HG03378 (cell line): ENCODE data around the gene SCAPER.
"Not testable (repeated sequence)": the region's sequence is repeated elsewhere in the genome, so short reads cannot be mapped to it uniquely, and the experiment has no call there.

Source experiments
- ATAC-seq: cut with Tn5 transposase; IDR thresholded peaks from one replicate; pipeline ENCODE4 v1.9.1; 2021; ENCODE audit warnings: mild to moderate bottlenecking, moderate library complexity; ENCODE audit not compliant: unreplicated experiment

Gene SCAPER

DNA sequence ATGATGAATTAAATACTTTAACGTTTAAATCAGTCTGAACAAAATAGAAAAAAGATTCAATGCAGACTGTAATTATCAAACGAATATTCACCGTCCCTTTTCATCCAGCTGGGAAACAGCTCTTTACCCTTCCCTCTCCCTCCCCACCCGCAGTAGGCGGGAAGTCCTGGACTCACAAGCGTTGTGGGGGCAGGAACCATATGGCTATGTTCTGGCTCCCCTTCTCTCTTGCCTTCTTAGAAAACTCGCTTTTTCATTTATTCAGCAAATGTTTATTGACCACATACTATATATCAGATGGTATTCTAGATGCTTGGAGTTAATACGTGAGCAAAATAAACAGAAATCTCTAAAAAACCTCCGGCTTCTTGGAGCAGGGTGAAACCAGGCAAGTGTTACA, 715 bp upstream of the SCAPER start:
- ATAC-seq, result no peak

DNA sequence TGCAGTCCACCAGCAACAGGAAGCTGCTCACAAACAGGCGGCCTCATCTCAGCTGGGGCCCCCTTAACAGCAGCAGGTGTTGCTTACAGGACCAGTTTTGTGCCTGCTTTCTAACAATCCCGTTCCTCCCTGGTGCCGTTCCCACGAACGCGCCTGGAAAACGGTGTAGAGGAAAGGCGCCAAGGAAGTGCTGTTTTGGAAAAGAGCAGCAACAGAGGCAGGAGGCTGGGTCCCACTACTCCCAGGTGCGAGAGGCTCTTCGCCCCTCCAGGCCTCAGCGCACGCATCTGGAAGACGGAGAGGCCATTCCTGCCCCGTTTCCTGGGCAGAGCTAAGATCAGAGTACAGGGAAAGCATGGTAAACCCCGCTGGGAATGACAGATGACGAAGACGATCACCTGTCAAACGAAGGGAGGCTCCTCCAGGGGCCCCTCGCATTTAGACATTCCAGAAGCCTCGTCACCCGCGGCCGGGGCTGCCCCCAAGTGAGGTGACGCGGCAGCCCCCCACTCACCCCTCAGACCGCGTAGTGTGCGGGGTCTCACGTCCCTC, 603 bp downstream of the SCAPER start:
- ATAC-seq, result peak; percentile 6

DNA sequence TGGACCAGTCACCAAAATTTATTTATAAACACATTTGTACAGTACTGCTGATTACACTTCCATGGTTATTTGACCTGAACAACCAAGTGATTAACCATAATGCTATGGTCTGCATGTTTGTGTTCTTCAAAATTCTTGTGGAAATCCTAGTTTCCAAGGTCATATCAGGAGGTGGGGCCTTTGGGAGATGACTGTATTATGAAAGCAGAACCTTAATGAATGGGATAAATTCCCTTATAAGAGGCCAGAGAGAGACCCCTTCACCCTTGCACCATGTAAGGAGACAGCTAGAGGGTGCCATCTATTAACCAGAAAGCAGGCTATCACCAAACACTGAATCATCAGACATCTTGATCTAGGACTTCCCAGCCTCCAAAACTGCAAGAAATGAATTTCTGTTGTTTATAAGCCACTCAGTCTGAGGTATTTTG, 1.9 kb downstream of the SCAPER start:
- ATAC-seq, result no peak

DNA sequence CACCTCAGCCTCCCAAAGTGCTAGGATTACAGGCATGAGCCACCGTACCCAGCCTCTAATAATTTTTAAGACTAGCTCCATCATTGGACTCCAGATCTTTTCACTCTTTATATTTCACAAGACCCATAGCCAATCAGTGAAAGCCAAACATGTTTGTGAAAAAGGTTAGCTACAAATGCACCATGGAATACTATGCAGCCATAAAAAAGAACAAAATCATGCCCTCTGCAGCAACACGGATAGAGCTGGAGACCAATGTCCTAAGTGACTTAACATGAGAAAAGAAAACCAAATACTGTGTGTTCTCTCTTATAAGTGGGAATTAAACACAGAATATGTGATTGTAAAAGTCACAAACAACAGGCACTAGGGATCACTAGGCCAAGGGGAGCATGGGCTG, 3.2 kb downstream of the SCAPER start:
- no peak for ATAC-seq

DNA sequence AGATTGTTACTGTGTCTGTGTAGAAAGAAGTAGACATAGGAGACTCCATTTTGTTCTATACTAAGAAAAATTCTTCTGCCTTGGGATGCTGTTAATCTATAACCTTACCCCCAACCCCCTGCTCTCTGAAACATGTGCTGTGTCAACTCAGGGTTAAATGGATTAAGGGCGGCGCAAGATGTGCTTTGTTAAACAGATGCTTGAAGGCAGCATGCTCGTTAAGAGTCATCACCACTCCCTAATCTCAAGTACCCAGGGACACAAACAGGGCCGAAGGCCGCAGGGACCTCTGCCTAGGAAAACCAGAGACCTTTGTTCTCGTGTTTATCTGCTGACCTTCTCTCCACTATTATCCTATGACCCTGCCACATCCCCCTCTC, 5.2 kb downstream of the SCAPER start:
- ATAC-seq, result not testable (repeated sequence)

DNA sequence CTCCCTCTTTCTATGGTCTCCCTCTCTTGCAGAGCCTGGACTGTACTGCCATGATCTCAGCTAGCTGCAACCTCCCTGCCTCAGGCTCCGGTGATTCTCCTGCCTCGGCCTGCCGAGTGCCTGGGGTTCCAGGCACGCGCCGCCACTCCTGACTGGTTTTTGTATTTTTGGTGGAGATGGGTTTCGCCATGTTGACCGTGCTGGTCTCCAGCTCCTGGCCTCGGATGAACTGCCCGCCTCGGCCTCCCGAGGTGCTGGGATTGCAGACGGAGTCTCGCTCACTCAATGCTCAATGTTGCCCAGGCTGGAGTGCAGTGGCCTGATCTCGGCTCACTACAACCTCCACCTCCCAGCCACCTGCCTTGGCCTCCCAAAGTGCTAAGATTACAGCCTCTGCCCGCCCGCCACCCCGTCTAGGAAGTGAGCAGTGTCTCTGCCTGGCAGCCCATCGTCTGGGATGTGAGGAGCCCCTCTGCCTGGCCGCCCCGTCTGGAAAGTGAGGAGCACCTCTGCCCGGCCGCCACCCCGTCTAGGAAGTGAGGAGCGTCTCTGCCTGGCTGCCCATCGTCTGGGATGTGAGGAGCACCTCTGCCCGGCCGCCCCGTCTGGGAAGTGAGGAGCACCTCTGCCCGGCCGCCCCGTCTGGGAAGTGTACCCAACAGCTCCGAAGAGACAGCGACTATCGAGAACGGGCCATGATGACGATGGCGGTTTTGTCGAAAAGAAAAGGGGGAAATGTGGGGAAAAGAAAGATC, 5.8 kb downstream of the SCAPER start:
- ATAC-seq, result not testable (repeated sequence)

DNA sequence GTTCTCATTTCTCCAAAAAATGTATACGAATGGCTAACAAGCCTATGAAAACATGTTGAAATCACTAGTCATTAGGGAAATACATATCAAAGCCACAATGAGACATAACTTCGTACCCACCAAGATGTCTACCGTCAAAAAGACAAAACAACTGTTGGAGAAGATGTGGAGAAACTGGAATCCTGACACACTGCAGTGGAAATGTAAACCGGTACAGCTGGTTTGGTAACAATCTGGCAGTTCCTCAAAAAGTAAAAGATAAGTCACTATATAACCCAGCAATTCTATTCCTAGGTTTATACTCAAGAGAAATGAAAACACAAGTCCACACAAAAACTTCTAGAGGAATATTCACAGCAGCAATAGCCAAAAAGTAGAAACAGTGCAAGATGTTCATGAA, 7.0 kb downstream of the SCAPER start:
- ATAC-seq, result no peak

DNA sequence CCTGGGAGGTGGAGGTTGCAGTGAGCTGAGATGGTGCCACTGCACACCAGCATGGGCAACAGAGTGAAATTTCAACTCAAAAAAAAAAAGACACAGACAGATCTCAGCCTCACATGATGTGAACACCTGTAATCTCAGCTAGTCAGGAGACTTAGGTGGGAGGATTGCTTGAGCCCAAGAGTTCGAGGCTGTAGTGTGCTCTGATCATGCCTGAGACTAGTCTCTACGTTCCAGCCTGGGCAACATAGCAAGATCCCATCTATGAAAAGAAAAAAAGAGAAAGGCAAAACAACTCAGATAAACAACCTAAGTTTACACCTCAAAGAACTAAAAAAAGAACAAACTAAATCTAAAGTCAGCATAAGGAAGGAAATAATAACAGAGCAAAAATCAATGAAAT, 11.0 kb downstream of the SCAPER start:
- ATAC-seq, result no peak

DNA sequence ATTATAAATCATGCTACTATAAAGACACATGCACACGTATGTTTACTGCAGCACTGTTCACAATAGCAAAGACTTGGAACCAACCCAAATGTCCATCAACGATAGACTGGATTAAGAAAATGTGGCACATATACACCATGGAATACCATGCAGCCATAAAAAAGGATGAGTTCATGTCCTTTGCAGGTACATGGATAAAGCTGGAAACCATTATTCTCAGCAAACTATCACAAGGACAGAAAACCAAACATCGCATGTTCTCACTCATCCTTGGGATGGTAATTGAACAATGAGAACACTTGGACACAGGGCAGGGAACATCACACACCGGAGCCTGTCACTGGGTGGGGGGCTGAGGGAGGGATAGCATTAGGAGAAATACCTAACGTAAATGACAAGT, 12.3 kb downstream of the SCAPER start:
- not testable (repeated sequence) for ATAC-seq

DNA sequence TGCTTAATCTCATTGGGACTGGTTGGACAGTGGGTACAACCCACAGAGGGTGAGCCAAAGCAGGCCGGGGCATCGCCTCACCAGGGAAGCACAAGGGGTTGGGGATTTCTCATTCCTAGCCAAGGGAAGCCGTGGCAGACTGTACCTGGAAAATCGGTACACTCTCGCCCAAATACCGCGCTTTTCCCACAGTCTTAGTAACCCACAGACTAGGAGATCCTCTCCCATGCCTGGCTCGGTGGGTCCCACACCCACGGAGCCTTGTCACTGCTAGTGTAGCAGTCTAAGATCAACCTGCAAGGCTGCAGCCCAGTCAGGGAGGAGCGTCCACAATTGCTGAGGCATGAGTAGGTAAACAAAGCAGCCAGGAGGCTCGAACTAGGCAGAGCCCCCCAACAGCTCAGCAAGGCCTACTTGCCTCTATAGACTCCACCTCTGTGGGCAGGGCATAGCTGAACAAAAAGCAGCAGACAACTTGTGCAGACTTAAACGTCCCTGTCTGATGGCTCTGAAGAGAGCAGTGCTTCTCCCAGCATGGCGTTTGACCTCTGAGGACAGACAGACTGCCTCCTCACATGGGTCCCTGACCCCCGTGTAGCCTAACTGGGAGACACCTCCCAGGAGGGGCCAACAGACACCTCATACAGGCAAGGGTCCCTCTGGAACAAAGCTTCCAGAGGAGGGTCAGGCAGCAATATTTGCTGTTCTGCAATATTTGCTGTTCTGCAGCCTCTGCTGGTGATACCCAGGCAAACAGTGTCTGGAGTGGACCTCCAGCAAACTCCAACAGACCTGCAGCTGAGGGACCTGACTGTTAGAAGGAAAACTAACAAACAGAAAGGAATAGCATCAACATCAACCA, 17.6 kb downstream of the SCAPER start:
- ATAC-seq, result not testable (repeated sequence)

DNA sequence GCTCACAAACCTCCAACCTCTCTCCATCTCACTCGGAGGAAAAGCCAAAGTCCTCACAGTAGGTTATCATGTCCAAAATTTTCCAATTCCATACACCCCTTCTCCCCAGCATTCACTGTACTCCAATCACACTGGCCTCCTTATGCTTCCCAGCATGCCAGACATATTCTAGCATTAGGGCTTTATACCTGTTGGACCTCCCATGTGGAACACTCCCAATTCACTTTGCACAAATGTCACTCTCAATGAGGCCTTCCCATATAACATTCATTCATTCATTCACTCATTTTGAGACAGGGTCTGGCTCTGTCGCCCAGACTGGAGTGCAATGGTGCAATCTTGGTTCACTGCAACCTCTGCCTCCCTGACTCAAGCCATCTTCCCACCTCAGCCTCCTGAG, 19.9 kb downstream of the SCAPER start:
- ATAC-seq, result no peak

DNA sequence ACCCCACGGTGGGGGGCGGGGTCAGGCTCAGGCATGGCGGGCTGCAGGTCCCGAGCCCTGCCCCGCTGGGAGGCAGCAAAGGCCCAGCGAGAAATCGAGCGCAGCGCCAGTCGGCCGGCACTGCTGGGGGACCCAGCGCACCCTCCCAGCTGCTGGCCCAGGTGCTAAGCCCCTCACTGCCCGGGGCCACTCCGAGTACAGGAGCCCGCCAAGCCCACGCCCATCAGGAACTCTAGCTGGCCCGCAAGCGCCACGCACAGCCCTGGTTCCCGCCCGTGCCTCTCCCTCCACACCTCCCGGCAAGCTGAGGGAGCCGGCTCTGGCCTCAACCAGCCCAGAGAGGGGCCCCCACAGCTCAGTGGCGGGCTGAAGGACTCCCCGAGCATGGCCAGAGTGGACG, 29.2 kb downstream of the SCAPER start:
- no peak for ATAC-seq

DNA sequence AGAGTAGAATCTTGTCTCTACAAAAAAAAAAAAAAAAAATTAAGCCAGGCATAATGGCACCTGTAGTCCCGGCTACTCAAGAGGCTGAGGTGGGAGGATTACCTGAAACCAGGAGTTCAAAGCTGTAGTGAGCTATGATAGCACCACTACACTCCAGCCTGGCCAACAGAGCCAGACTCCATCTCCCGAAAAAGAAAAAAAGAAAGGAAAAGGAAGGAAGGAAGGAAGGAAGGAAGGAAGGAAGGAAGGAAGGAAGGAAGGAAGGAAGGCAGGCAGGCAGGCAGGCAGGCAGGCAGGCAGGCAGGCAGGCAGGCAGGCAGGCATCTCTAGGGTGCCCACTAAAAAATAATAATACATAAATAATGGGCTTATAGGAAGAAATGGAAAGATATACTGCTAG, 32.1 kb downstream of the SCAPER start:
- ATAC-seq, result not testable (repeated sequence)

DNA sequence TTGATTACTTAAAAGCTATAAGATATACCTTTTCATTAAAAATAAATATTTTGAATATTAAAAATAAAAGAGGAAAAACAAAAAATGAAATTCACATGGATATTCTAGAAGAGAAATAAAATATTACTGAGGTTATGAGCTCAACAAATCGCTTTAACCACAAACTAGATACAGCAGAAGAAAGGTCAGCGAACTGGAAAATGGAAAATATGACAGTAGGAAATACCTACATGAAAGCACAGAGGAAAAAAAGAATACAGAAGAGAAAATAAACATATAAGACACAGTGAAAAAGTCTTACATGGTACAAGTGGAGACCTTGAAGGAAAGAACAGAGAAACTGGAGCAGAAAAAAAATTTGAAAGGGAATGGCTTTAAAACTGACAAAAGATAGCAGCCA, 33.2 kb downstream of the SCAPER start:
- no peak for ATAC-seq

DNA sequence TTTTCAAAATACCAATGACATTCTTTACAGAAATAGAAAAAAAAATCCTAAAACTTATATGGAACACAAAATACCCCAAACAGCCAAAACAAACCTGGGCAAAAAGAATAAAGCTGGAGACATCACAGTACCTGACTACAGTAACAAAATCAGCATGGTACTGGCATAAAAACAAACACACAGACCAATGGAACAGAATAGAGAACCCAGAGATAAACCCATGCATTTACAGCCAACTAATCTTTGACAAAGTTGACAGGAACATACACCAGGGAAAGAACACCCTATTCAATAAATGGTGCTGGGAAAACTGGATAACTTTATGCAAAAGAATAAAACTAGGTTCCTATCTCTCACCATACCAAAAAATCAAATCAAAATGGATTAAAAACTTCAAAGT, 36.4 kb downstream of the SCAPER start:
- no peak for ATAC-seq

DNA sequence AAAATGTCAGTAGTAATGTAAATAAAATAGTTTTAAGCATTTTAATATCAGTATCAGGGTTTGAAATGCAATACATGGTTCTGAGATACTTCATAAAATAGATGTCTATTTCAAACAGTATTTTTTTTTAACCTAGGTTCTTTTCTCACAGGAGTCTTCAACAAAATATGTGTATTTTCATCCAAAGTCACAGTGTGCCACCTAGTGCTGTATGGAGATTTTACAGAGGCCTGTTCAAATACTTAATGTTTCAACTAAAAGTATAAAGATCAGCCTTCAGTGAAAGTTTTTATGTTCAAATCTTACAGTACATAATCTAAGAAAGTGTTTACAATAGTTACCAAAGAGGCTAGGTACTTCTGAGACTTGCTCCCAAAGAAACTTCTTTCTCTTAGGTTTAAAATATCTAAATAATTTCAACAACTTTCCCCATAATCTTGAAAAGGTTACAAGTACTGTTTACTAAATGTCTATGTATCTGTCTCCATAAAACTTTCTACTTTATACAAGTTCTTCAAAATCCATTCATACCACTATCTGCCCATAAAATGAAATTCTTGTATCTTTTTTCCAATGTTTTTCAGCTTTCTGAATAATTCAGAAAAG, 38.3 kb downstream of the SCAPER start:
- ATAC-seq, result no peak

DNA sequence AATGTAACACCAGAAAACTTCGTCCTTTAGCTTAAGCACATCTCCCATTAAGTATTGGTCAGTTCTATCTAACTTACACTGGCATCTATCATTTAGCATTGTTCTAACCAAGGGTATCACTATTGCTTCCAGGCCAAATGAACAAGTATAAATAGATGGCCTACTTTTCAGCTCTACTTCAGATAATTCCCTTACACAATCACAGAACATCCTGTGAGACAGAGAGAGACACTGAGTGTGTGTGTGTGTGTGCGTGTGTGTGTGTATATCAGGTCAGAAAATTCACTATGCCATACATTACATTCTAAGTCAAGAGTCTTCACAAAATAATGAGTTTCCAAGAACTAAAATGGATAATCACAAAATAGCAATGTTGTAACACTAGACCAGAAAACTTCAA, 39.1 kb downstream of the SCAPER start:
- ATAC-seq, result no peak

DNA sequence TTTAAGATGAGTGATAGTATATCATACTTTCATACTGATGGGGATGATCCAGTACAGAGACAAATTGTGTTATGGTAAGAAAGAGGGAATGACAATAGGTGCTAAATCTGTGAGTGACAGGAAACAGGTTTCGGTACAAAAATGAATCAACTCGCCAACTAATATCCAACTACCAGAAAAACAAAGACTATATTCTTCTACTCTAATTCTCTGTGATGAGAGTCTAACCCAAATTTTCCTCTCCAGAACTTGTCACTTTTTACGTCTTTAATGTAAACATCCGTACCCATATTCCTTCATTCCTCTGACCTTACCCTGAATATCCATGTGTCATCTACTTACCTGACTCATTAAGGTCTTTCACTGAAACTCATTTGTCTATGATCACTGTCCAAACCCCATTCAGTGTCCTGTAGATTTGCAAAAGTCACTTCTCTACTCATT, 39.6 kb downstream of the SCAPER start:
- ATAC-seq, result no peak

DNA sequence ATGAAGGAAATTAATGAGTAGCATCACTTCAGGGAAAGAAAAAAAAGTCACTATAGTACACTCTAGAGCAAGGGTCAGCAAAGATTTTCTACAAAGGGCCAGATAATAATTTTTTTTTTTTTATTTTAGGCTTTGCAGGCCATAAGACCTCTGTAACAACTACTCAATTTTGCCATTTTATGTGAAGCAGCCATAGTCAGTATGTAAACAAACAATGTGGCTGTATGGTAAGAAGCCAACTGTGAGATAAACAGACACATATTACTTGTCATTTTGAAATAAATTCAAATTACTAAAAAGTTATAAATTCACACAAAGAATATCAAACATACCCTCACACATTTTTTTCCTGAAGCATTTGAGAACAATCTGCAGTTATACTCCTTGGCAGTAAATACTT, 40.6 kb downstream of the SCAPER start:
- ATAC-seq, result no peak

DNA sequence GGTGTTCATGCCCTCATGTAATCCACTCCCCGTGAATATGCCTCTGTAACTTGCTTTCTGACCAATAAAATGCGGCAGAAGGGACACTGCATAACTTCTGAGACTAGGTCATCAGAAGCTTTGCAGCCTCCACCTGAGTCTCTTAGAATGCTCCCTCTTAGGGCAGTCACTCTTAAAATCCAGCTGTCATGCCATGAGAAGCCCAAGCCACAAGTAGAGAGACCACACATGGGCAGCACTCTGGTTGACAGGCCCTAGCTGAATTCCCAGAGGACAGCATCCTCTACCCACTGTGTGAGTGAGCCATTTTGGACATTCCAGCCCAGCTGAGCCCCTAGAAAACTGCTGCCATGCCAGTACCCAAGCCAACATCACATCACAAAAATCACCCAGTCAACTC, 41.4 kb downstream of the SCAPER start:
- no peak for ATAC-seq

DNA sequence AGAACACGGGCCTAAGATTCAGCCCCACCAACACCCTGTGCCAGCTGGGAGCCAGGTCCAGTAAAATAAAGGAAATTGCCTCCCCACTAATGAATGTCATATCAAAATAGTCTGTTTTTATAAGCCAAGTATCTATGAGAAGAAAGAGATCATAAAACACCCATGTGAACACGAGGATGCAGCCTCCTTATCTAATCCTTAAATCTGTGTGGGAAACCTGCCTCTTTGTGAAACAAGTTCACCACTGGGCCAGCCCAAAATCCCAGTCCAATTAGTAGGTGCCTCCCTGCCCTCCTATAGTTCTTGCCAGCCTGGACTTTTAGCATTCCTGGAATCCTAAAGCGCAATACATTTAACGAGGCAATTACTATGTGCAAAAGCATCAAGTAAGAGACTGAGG, 42.0 kb downstream of the SCAPER start:
- no peak for ATAC-seq
